MCF 10A (cell line): ENCODE data around the gene RPRD2. TPM values are rescaled to one million over a fixed set of nuclear protein-coding genes. Genes with fewer than 3 reads are reported as not detected.

Source experiments
- BruUV-seq: library from RNA; stranded (reverse); fragments of 400-500 nt; replicated peaks from 2 replicates; lab custom pipeline; 2021; lab: Mats Ljungman, UMichigan
- CTCF ChIA-PET: fragments of 300-600 bp; sonication (Branson Sonifier 250); formaldehyde crosslinking; extraction: SDS; loops from one replicate; lab custom pipeline; 2021; ENCODE audit warnings: antibody characterized with exemption, inconsistent platforms; lab: Yijun Ruan, JAX
- POLR2A ChIA-PET: fragments of 300-600, 350-650 bp; sonication (Branson Sonifier 250); formaldehyde crosslinking; extraction: SDS; loops from one replicate; lab custom pipeline; 2020; ENCODE audit warnings: antibody characterized with exemption, inconsistent platforms; lab: Yijun Ruan, JAX
- DNase-seq: peaks from one replicate; pipeline ENCODE4 v3.0.0-alpha.2; 2018; ENCODE audit not compliant: unreplicated experiment
- H3K27ac Mint-ChIP-seq: one replicate; pipeline ENCODE4 v1.8.0; 2022; ENCODE audit warnings: mild to moderate bottlenecking, low read depth, mixed read lengths; ENCODE audit not compliant: unreplicated experiment
- H3K27me3 Mint-ChIP-seq: one replicate; pipeline ENCODE4 v1.8.0; 2022; ENCODE audit warnings: mixed read lengths; ENCODE audit not compliant: insufficient read depth, unreplicated experiment
- H3K36me3 Mint-ChIP-seq: one replicate; pipeline ENCODE4 v1.8.0; 2022; ENCODE audit warnings: mild to moderate bottlenecking, moderate library complexity, mixed read lengths; ENCODE audit not compliant: insufficient read depth, unreplicated experiment
- H3K4me1 Mint-ChIP-seq: one replicate; pipeline ENCODE4 v1.8.0; 2022; ENCODE audit warnings: mixed read lengths; ENCODE audit not compliant: insufficient read depth, unreplicated experiment
- H3K4me3 Mint-ChIP-seq: one replicate; pipeline ENCODE4 v1.8.0; 2022; ENCODE audit warnings: mild to moderate bottlenecking, moderate library complexity, mixed read lengths; ENCODE audit not compliant: unreplicated experiment
- H3K9me3 Mint-ChIP-seq: one replicate; pipeline ENCODE4 v1.8.0; 2022; ENCODE audit warnings: mixed read lengths; ENCODE audit not compliant: unreplicated experiment
- intact Hi-C: fragments of 100-400 bp; cut with micrococcal nuclease; formaldehyde crosslinking; loops from 2 replicates; pipeline ENCODE4 v1.14.1; 2022
- total RNA-seq: library from RNA; stranded (reverse); gene quantifications from 2 replicates; pipeline ENCODE4 v1.2.3, GENCODE V29; 2022
- TF ChIP-seq, protein P1 (sequence below): fragments of 200-600 bp; IDR thresholded peaks from one replicate; pipeline ENCODE4 v1.8.0; 2022; ENCODE audit warnings: antibody characterized with exemption, mild to moderate bottlenecking; ENCODE audit not compliant: unreplicated experiment

RPRD2 gene
- total RNA-seq, 1 experiment from 2014 or later = 35.2 TPM

DNA sequence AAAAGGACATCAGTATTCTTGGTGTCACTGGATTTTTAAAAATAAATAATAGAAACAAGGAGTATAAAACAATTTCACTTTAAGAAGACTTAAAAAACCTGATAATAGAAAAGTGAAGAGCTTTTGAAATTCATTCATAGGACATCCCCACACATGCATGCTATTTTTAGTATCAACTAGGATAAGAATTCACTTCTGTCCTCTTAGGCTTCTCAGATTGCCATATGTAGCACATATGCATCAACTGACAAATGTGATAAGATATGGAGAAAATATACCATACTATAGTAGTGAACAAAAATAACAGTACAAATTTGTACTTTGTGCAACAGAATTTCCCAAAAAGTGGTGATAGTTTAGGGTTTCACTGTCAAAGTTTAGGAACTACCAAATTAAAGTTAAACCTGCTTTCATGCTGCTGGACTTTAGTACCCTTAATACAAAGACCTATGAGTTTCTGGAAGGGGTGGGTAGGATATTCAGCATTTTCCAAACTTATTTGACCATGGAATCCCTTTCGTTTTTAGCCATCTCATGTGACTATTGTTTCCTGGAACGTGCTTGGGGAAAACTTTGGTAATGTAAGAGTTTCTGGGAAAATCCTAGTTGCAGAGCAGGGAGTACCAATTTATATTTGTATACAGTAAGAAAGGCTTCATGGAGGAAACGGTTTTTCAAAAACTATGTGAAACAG lies 19.8 kb downstream of the RPRD2 start:
- no peak for DNase-seq
- intact Hi-C loops = no loop called here
- POLR2A ChIA-PET = interaction anchor here (1.1 to 6.3 kb wide), 3 partner anchors 12 to 19 kb away, joined by 4 to 36 read pairs (median 20); partner anchors contain the start of gene RPRD2
- Mint-ChIP-seq H3K9me3 (no peaks in the 10 kb centered on the region), H3K27me3 (no peaks in the 10 kb centered on the region), H3K4me3 (no peak overlapping the region), H3K4me1 (peaks cover 12% of the 10 kb centered on the region), H3K27ac (no peak overlapping the region), H3K36me3 (peaks cover 19% of the 10 kb centered on the region)
- TF ChIP-seq, protein P1, sequence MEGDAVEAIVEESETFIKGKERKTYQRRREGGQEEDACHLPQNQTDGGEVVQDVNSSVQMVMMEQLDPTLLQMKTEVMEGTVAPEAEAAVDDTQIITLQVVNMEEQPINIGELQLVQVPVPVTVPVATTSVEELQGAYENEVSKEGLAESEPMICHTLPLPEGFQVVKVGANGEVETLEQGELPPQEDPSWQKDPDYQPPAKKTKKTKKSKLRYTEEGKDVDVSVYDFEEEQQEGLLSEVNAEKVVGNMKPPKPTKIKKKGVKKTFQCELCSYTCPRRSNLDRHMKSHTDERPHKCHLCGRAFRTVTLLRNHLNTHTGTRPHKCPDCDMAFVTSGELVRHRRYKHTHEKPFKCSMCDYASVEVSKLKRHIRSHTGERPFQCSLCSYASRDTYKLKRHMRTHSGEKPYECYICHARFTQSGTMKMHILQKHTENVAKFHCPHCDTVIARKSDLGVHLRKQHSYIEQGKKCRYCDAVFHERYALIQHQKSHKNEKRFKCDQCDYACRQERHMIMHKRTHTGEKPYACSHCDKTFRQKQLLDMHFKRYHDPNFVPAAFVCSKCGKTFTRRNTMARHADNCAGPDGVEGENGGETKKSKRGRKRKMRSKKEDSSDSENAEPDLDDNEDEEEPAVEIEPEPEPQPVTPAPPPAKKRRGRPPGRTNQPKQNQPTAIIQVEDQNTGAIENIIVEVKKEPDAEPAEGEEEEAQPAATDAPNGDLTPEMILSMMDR = no peak
- BruUV-seq = no TSS peak
- CTCF ChIA-PET = no interaction called here

DNA sequence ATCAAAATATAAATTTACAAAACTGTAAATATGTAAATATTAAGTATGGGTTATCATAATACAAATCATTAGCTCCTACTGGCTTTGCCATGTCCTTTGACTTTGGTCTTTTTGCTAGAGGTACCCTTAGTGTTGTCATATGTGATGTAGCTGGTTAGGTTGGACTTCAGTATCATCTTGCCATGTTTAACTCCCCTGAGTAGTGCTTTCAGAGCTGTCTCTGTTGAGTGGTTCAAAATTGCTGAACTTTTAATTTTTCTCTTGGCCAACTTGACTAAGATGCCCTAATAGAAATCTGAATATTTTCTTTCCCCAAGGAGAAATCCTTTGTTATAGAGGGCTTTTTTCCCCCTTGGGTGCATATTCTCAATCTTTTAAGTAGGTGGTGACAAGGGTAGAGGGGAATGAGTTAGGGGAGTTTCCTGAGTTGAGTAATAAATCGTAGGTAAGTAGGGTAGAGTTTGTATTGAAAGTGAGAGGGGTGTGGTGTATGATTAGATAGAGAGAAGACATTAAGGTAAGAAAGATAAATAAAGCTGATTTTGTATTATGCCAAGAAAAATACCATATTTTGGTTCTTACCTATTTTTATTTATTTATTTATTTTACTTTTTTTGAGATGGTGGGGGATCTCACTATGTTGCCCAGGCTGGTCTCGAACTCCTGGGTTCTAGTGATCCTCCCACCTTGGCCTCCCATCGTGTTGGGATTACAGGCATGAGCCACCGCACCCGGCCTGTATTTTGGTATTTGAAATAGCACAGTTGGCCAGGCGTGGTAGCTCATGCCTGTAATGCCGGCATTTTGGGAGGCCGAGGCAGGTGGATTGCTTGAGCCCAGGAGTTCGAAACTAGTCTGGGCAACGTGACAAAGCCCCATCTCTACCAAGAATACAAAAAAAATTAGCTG lies 21.8 kb downstream of the RPRD2 start:
- H3K27ac Mint-ChIP-seq = no peak overlapping the region
- no peaks in the 10 kb centered on the region for H3K9me3 Mint-ChIP-seq
- peaks cover 12% of the 10 kb centered on the region for H3K4me1 Mint-ChIP-seq
- TF ChIP-seq, protein P1 = no peak
- CTCF ChIA-PET = interaction anchor here (0.6 to 1.2 kb wide), 5 partner anchors 9 to 79 kb away, joined by 3 to 4 read pairs (median 3); no protein-coding TSS in a partner anchor
- no peak overlapping the region for H3K4me3 Mint-ChIP-seq
- H3K27me3 Mint-ChIP-seq = no peaks in the 10 kb centered on the region
- no TSS peak for BruUV-seq
- POLR2A ChIA-PET = interaction anchor here (0.6 to 6.3 kb wide), 3 partner anchors 21 to 150 kb away, joined by 3 to 36 read pairs (median 3); partner anchors contain the start of genes ANP32E and RPRD2
- intact Hi-C loops = no loop called here
- H3K36me3 Mint-ChIP-seq = peaks cover 17% of the 10 kb centered on the region
- DNase-seq = no peak

DNA sequence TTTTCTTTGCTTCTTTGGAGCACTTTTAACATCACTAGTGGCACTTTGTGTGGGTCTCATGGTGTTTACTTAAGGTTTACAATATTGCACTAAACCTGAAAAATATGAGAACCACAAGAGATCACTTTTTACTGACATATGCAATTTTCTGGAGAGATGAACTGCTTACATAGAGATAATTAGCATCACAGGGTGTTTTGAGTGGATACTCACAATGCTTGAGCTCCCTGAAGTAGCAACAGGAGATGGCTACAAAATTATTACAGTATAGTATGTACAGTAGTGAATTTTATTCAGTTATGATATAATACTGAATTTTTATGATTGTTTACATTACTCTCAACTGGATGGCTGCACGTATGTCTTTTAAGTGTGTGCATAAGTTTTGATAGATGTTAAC lies 22.6 kb downstream of the RPRD2 start:
- Mint-ChIP-seq H3K27ac (no peak overlapping the region), H3K4me3 (no peak overlapping the region), H3K9me3 (no peaks in the 10 kb centered on the region), H3K36me3 (peaks cover 11% of the 10 kb centered on the region), H3K27me3 (no peaks in the 10 kb centered on the region), H3K4me1 (peaks cover 12% of the 10 kb centered on the region)
- TF ChIP-seq, protein P1 = no peak
- BruUV-seq = no TSS peak
- CTCF ChIA-PET = interaction anchor here (0.6 to 1.1 kb wide), 2 partner anchors 12 to 79 kb away, joined by 3 to 4 read pairs; no protein-coding TSS in a partner anchor
- intact Hi-C loops = no loop called here
- DNase-seq = no peak
- POLR2A ChIA-PET = interaction anchor here (6.3 kb wide), 1 partner anchor 22 kb away, joined by 36 read pairs; the partner anchor contains the start of gene RPRD2

GRCh38 chr1:150387200-150387599 lies 23.3 kb downstream of the RPRD2 start:
- no peak overlapping the region for H3K27ac Mint-ChIP-seq
- H3K4me1 Mint-ChIP-seq = peaks cover 12% of the 10 kb centered on the region
- POLR2A ChIA-PET = interaction anchor here (1.0 to 6.3 kb wide), 2 partner anchors 12 to 23 kb away, joined by 3 to 36 read pairs; partner anchors contain the start of gene RPRD2
- no TSS peak for BruUV-seq
- no peaks in the 10 kb centered on the region for H3K9me3 Mint-ChIP-seq
- CTCF ChIA-PET = interaction anchor here (0.6 kb wide), 2 partner anchors 11 to 40 kb away, joined by 4 read pairs; no protein-coding TSS in a partner anchor
- H3K36me3 Mint-ChIP-seq = peaks cover 14% of the 10 kb centered on the region
- intact Hi-C loops = no loop called here
- no peaks in the 10 kb centered on the region for H3K27me3 Mint-ChIP-seq
- TF ChIP-seq, protein P1 = no peak
- H3K4me3 Mint-ChIP-seq = no peak overlapping the region
- DNase-seq = no peak
